Epithelial cell of esophagus (primary cell): ENCODE measurements around the gene SND1.
A peak's percentile ranks its signal among the peaks of the same experiment; 100 is the strongest.

Experiments
- DNase-seq: peaks from one replicate; pipeline ENCODE4 v3.0.0; 2010; ENCODE audit warnings: low read depth
- H3K4me3 ChIP-seq: 2 replicates; pipeline ENCODE4 v1.5.1; 2011; ENCODE audit warnings: mild to moderate bottlenecking, low read length, control low read depth
- CTCF ChIP-seq: IDR thresholded peaks from 2 replicates; pipeline ENCODE4 v1.5.1; 2011; ENCODE audit warnings: low read depth, mild to moderate bottlenecking, low read length, control low read depth, inconsistent platforms; ENCODE audit not compliant: insufficient read depth; ENCODE audit errors: missing control alignments

SND1 gene

DNA sequence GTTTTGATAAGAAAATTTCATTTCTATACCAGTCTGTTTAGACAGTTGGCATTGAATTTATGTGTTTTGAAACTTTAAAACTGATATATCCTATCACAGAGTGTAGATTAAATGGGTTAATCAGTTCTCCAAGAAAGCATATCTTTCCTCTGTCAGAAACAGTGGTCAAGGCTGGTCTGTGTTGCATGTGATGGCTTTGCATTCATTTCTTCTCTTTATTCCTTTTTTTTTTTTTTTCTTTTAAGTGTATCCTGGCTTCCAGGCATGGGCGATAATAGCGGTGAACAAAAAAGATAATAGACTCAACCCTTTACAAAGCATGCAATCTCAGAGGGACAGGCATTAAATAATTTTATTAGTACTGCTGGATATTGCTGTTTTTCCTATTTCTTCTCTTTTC, 242.6 kb downstream of the SND1 start:
- TF ChIP-seq CTCF = no peak

DNA sequence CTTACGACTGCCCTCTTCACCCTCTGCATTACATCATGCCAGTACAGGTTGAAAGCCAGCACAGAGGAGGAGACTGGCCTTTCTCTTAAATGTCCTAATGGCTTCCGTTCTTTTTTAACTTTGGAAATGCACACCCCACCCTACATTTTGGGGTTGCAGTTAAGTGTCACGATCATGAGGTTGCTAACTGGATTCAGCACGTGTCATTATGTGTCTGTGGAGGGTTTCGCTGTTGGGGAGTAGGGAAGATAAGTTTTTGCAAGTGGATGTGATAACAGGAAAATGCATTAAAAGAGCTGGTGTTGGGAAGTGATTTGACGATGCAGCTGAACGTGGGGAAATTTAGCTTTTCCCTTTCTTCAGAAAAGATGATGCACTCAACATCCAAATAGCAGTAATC, 243.4 kb downstream of the SND1 start:
- H3K4me3 ChIP-seq = no peak overlapping the region
- TF ChIP-seq CTCF = no peak
- DNase-seq = no peak

More for the DNA sequence above, 242.6 kb downstream of the SND1 start:
- H3K4me3 ChIP-seq = no peak overlapping the region
- DNase-seq = no peak

DNA sequence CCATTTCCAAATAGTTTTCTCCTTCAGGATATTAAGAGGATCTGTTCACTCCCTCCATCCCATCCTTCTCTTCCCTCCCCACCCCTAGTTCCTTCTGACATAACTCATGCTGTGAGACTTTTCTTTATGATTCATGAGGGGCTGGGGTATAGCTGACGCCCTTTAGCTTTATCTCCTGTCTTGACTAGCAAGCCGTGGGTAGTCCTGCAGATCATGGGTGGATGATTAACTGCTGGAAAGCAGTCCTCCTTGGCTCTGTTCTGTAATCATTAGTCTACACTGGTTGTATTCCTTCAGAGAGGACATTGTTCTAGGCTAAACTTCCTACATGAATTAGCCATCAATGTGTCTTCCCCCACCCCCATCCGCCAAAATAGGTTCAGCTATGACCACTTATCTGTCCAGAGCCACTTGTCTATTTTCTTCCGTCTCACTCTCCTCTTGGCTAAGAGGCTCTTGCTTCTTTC, 243.9 kb downstream of the SND1 start:
- peak; percentile 54 for DNase-seq
- H3K4me3 ChIP-seq = no peak overlapping the region
- TF ChIP-seq CTCF = no peak

- no peak for DNase-seq
- no peak for TF ChIP-seq CTCF
- H3K4me3 ChIP-seq = no peak overlapping the region
Measured at GRCh38 chr7:127896659-127897058, 244.7 kb downstream of the SND1 start.

DNA sequence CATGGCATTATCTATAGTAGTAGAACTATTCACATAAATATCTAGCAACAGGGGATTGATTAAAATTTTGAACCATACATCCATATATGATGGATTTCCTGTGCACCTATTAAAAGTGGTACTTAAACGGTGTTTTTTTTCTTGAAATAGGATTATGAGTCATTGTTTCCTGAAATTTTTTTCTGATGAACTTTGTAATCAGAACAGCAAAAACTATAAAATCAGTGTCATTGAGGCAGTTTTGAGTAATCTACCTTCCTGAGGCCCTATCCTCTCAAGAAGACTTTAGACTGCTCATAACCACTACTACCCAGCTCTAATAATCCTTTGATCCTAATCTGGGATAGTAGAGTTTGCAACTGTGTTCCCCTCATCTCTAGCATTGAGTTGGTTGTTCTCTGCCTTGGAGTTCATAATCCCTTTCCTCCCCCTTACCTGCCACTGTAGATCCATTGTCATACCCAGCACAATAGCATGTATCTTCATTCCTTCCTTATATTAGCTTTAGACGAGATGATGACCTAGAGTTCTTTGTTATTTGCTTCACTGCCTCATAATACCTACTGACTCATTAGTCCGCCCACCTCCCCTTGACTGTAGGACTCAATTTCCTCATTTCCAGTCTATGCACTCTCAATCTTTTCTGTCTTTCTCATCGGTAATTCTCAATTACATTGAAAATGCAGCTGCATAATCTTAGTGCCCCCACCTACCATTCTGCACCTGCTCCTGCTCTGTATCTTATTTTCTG, 245.9 kb downstream of the SND1 start:
- no peak overlapping the region for H3K4me3 ChIP-seq
- no peak for TF ChIP-seq CTCF
- DNase-seq = peak; percentile 59

GRCh38 chr7:127899411-127899810, 247.4 kb downstream of the SND1 start:
- TF ChIP-seq CTCF = no peak
- DNase-seq = no peak

GRCh38 chr7:127900141-127900540, 248.1 kb downstream of the SND1 start:
- DNase-seq = no peak
- no peak for TF ChIP-seq CTCF
- no peak overlapping the region for H3K4me3 ChIP-seq

More at GRCh38 chr7:127899411-127899810, 247.4 kb downstream of the SND1 start:
- H3K4me3 ChIP-seq = no peak overlapping the region
